CD4-positive, alpha-beta T cell treated with Interleukin-4 for 1 hour (primary cell): ENCODE measurements around the gene MAPK4.
"Not testable (repeated sequence)": the region's sequence is repeated elsewhere in the genome, so short reads cannot be mapped to it uniquely, and the experiment has no call there.

ENCODE experiments used
- DNase-seq, 2 donors: peaks; one replicate each; pipeline ENCODE4 v3.0.0-alpha.2; 2020 to 2022

MAPK4 gene

DNA sequence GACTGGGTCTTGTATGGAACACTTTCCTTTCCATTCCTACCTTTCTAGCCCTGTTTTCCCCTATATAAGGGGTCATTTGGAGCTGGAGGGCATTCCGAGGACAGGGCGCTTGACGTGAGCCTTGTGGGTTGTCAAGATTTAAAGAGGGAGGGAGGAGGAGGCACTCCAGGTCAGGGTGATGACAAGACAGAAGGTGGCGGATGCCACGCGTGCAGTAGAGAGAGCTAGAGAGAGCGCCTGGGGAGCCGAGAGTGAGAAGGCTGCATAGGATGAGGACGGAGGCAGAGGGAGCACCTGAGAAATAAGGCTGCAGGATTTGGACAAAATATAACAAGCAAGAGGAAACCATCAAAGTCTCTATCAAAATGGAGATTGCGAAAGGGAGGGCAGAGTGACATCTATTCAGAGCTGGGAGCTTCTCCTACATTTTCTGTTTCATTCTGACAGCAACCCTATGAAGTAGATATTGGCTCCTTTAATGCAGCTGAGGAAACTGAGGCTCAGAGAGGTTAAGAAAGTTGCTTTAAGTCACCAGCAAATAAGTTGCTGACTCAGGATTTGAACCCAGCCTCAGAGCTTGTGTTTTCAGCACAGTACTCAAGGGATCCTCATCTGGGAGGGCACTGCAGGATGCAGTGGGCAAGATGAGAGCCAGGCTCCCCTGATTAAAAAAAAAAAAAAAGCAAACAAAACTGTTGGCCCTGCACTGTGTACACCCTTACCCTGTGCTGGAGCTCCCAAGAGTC lies 135.7 kb downstream of the MAPK4 start:
- no peak for DNase-seq

- no peak for DNase-seq
Measured at GRCh38 chr18:50696436-50696835, 136.5 kb downstream of the MAPK4 start.

- DNase-seq: no peak
Measured at GRCh38 chr18:50696929-50697328, 137.0 kb downstream of the MAPK4 start.

DNA sequence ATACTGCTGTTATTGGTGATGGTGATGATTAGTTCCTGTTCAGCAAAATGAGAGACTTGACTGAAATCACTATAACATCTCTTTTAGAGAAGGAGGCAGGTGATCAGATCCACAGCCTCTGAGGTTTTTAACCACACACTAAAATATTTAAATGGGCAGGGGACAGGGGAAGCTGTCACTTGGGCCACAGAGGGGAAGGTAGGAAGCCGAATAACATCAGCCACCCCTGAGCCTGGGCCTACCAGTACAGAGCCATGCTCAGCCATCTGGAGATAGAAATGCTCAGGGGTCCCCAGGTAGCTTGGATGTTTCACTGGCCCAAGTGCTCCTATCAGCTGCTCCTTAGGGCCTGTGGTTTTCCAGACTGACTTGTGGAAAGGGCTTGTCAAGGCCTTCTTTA lies 137.6 kb downstream of the MAPK4 start:
- no peak for DNase-seq

- DNase-seq: no peak
Measured at GRCh38 chr18:50700245-50701165, 140.6 kb downstream of the MAPK4 start.

DNA sequence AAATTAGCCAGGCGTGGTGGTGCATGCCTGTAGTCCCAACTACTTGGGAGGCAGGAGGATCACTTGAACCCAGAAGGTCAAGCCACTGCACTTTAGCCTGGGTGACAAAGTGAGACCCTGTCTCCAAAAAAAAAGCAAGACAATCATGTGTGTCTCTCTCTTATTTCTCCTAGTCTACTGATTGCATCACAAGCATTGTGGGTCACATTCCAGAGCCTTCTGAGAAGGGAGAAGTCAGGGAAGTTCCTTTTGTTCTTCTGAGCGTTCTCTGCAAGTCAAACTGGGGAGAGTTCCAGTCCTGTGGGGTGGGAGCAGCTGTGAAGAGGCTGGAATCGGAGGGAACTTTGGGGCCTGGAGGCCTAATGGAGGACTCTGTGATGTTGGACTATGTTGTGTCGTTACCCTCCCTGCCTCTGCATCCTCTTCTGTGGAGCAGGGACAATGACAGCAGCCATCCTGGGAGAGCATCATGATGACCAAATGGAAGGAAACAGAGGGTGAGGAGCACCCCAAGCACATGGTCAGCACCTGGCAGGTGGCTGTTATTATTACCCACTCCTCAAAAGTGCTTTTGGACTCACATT lies 144.6 kb downstream of the MAPK4 start:
- no peak for DNase-seq

DNA sequence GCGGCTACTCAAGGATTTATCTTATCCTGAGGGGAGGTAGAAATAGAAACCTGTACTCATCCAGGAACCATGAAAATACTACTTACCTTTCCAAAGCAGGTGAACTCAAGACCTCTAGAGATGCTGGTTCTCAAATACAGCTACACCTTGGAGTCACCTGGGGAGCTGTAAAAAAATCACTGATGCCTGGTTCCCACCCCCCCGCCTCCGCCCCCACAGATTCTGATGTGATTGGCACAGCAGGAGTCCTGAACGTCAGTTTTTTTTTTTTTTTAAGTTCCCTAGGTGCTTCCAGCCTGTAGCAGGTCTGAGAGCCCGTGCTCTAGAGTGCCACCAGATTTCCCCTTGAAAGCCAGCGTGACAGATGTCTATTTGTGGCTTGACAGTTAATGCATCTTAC lies 146.3 kb downstream of the MAPK4 start:
- DNase-seq: no peak

GRCh38 chr18:50706651-50707050 lies 146.8 kb downstream of the MAPK4 start:
- DNase-seq: no peak

GRCh38 chr18:50707297-50707696 lies 147.4 kb downstream of the MAPK4 start:
- DNase-seq: not testable (repeated sequence)

DNA sequence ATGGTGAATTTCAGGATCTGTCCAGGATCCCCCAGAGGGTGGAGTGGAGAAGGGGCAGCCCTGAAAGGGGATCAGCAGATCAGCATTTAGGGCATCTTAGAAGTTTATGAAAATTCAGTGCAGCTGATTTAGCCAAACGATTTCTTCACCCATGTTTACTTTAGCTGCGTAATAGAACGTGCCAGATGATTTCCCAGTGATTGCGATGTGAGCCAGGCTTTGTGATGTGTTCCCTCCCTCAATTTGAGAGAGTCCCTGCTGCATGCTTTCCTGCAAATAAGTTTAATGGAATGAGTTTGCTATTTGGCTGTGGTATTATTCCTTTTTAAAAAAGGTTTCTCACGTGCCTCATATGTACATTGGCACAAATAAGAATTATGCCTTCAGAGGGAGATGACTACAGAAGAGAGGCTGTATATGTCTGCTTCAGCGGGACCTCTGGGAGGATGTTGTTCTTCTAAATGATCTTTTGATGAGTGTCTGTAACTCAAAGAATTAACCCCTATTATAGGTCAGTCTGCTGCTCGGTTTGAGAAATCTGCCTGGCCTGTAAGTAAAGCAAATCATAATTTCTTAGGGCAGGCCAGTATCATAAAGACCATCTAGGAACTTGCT lies 148.1 kb downstream of the MAPK4 start:
- no peak for DNase-seq

DNA sequence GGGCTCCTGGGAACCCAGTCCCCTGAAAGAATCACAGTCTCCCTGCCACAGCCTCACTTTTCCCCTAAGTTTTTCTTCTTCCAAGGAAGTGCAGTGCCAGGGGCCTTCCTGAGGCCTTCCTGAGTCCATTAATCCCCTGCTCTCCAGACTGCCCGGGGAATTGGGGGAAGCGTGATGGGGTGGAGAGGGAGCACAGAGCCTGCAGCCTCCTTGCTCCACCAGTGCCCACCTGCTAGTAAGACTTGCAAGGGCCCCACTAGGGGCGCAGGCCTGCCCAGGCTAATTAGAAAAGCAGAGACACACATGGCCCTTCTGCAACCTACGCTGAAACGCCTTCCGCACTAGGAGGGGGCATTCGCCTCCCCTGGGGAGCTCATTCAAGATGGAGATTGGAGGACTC lies 149.3 kb downstream of the MAPK4 start:
- DNase-seq: no peak

DNA sequence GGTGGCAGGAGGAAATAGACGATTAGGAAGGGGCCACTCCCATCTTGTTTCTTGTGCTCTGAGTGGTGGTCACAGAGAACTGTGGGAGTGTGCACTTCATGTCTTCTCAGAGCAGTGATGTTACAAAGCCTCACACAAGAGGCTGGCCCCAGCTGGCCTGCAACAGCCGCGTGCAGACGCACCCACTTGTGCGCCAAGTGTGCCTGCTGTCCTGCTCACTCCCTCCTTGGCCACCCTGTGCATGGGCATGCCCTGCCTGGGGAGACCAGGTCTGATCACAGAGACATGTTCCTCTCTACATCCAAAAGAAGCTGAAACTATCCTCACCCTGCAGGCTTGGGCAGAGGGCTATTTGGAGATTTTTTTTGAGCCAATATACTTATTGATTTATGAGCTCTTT lies 151.5 kb downstream of the MAPK4 start:
- no peak for DNase-seq

DNA sequence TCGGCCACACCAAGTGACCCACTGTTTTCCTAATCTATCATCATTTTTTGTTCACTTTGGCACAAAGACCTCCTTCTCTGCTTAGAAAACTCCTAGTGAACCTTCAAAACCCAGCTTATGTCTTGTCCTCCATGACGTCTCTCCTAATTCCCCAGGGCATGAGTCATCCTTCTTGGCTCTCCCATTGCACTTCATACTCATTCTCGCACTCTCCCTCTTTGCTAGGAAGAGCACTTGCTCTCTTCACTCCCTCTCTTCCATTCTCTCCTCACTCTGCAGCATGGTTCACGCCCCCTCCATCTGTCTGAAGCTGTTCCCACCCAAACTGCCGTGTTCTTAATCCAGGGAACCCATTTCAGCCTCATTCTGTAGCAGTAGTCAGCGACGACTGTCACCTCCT lies 156.0 kb downstream of the MAPK4 start:
- DNase-seq: no peak

GRCh38 chr18:50716902-50717301 lies 157.0 kb downstream of the MAPK4 start:
- no peak for DNase-seq

DNA sequence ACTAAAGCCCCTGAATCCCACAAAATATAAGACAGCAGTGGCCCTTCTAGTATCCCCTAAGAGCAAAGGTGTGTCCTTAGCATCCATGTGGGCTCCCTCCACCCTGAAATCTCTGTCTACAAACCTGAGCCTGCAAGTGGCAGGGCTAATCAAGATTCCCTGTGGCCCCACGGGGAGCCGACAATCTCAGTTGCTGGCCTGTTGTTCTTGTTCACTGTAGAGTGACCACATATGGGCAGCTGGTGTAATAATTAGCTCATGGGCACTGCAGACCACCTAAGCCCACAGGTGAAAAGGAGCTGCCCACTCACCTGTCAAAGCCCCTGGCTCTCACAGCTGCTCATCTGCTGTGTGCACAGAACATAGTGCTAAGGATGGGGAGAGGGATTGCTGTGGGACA lies 157.7 kb downstream of the MAPK4 start:
- DNase-seq: no peak

- DNase-seq: no peak
Measured at GRCh38 chr18:50719471-50720324, 159.8 kb downstream of the MAPK4 start.

DNA sequence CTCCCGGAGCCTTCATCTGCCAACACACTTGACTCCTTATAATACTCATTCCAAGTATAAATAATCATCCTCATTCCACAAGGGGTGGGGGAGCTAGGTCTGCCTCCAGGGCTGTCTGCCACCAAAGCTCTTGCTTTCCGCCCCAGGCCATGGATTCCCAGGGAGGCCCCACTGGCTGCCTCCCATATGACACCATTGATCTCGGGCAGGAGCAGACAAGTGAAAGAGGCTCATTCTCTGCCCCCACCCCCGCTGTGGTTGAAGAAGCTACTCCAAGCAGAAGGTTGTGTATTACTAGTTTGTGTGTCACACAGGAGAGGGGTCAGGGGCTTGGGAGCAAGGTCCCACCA lies 160.4 kb downstream of the MAPK4 start:
- no peak for DNase-seq

- no peak for DNase-seq
Measured at GRCh38 chr18:50721006-50721405, 161.1 kb downstream of the MAPK4 start.

- DNase-seq: no peak
Measured at GRCh38 chr18:50721451-50722120, 161.7 kb downstream of the MAPK4 start.

GRCh38 chr18:50722311-50722710 lies 162.4 kb downstream of the MAPK4 start:
- no peak for DNase-seq

- DNase-seq: no peak
Measured at GRCh38 chr18:50724751-50725151, 164.9 kb downstream of the MAPK4 start.
